HepG2 (cell line): ENCODE data around the gene UQCRHL. TPM values are rescaled to one million over a fixed set of nuclear protein-coding genes. Genes with fewer than 3 reads are reported as not detected.

Experiments
- AGO2 ChIP-seq: fragments of 200-400 bp; formaldehyde crosslinking; optimal IDR thresholded peaks from 2 replicates; pipeline ENCODE3; 2017; ENCODE audit warnings: mild to moderate bottlenecking, low read depth, low read length, moderate library complexity
- BORCS8-MEF2B ChIP-seq: sonication (generic); formaldehyde crosslinking; IDR thresholded peaks from 2 replicates; pipeline ENCODE4 v1.8.0; 2022; ENCODE audit warnings: mild to moderate bottlenecking, missing genetic modification reagents
- CHD4 ChIP-seq: fragments of 200-600 bp; sonication (generic); IDR thresholded peaks from 2 replicates; pipeline ENCODE4 v1.7.0; 2017; ENCODE audit warnings: mild to moderate bottlenecking, low read length, borderline replicate concordance
- GABPA ChIP-seq, 2 experiments: IDR thresholded peaks; 2 replicates each; pipeline ENCODE4 v1.6.1; 2011 to 2016; ENCODE audit warnings: low read depth in 2 of 2, low read length in 1 of 2, missing biosample characterization in 1 of 2, missing genetic modification characterization in 1 of 2
- GATAD1 ChIP-seq: IDR thresholded peaks from 2 replicates; pipeline ENCODE4 v1.6.1; 2016; ENCODE audit warnings: missing genetic modification reagents, missing compliant biosample characterization
- HMGXB4 ChIP-seq, 2 experiments: sonication (generic) in 1 of 2; formaldehyde crosslinking in 1 of 2; IDR thresholded peaks; 2 replicates each; pipeline versions ENCODE4 v1.4.0 to v1.6.1; 2018 to 2020; ENCODE audit warnings: missing genetic modification reagents in 2 of 2, borderline replicate concordance in 1 of 2, low read depth in 1 of 2, mild to moderate bottlenecking in 1 of 2, missing biosample characterization in 1 of 2
- HNRNPLL ChIP-seq: fragments of 200-400 bp; formaldehyde crosslinking; IDR thresholded peaks from 2 replicates; pipeline ENCODE4 v1.6.1; 2017; ENCODE audit warnings: mild to moderate bottlenecking, low read depth, low read length; ENCODE audit not compliant: poor library complexity, severe bottlenecking
- NFE2 ChIP-seq: sonication (generic); formaldehyde crosslinking; IDR thresholded peaks from 2 replicates; pipeline ENCODE4 v1.4.0; 2020; ENCODE audit warnings: missing genetic modification reagents
- NR2F1 ChIP-seq, 2 experiments: fragments of 450-650 bp in 1 of 2; formaldehyde crosslinking in 1 of 2; IDR thresholded peaks; 2 replicates each; pipeline versions ENCODE4 v1.5.0 to v1.6.1; 2016 to 2020; ENCODE audit warnings: mild to moderate bottlenecking in 1 of 2, missing compliant biosample characterization in 1 of 2, missing genetic modification reagents in 1 of 2, moderate library complexity in 1 of 2
- POLR2G ChIP-seq: fragments of 200-400 bp; formaldehyde crosslinking; IDR thresholded peaks from 2 replicates; pipeline ENCODE4 v1.6.1; 2018; ENCODE audit warnings: mild to moderate bottlenecking, low read depth, low read length, moderate library complexity
- SPEN ChIP-seq: sonication (generic); formaldehyde crosslinking; IDR thresholded peaks from 2 replicates; pipeline ENCODE4 v1.5.1; 2020; ENCODE audit warnings: low read depth, mild to moderate bottlenecking, missing genetic modification reagents
- TAF15 ChIP-seq: fragments of 200-400 bp; formaldehyde crosslinking; IDR thresholded peaks from one replicate; pipeline ENCODE4 v1.6.1; 2018; ENCODE audit warnings: mild to moderate bottlenecking, low read depth, low read length; ENCODE audit not compliant: poor library complexity, severe bottlenecking
- TGIF2 ChIP-seq: IDR thresholded peaks from 2 replicates; pipeline ENCODE4 v1.6.1; 2016; ENCODE audit warnings: control low read depth, missing compliant biosample characterization
- ZBTB7B ChIP-seq: sonication (generic); formaldehyde crosslinking; IDR thresholded peaks from 2 replicates; pipeline ENCODE4 v1.4.0; 2020; ENCODE audit warnings: missing genetic modification reagents
- ZNF124 ChIP-seq: sonication (generic); formaldehyde crosslinking; IDR thresholded peaks from 2 replicates; pipeline ENCODE4 v1.4.0; 2020; ENCODE audit warnings: missing genetic modification reagents
- ZNF33B ChIP-seq: sonication (generic); formaldehyde crosslinking; IDR thresholded peaks from 2 replicates; pipeline ENCODE4 v1.5.1; 2020; ENCODE audit warnings: mild to moderate bottlenecking, missing genetic modification reagents
- ZNF777 ChIP-seq: sonication (generic); formaldehyde crosslinking; IDR thresholded peaks from 2 replicates; pipeline ENCODE4 v1.4.0; 2020; ENCODE audit warnings: missing genetic modification reagents
- polyA plus RNA-seq, 8 experiments: library from polyadenylated mRNA; depleted of rRNA in 3 of 8; stranded (reverse) in 7 of 8; unstranded in 1 of 8; fragments of >200 nt; fragmentation: Illumina TruSeq in 4 of 8; extraction: Trizol in 4 of 8; gene quantifications; 2 replicates each; pipeline versions ENCODE4 v1.2.1 to v1.2.3, GENCODE V29; 2011 to 2016; ENCODE audit warnings: low read depth in 4 of 8, missing spikeins in 1 of 8, mixed read lengths in 1 of 8; ENCODE audit not compliant: insufficient read depth in 1 of 8
- total RNA-seq, 5 experiments: library from RNA; depleted of rRNA; stranded (reverse); fragments of >200 nt; fragmentation: Illumina TruSeq; extraction: Trizol; gene quantifications; 2 replicates each; pipeline ENCODE4 v1.2.3, GENCODE V29; 2016; ENCODE audit warnings: low read depth in 1 of 5
- TF ChIP-seq, protein P1 (sequence below): sonication (generic); formaldehyde crosslinking; IDR thresholded peaks from 2 replicates; pipeline ENCODE4 v1.5.1; 2020; ENCODE audit warnings: mild to moderate bottlenecking, missing genetic modification reagents, moderate library complexity
- TF ChIP-seq, protein P2 (sequence below): sonication (generic); formaldehyde crosslinking; IDR thresholded peaks from 2 replicates; pipeline ENCODE4 v1.9.0; 2022; ENCODE audit warnings: missing genetic modification reagents, mild to moderate bottlenecking, borderline replicate concordance
- TF ChIP-seq, protein P3 (sequence below): sonication (generic); formaldehyde crosslinking; IDR thresholded peaks from 2 replicates; pipeline ENCODE4 v1.5.1; 2020; ENCODE audit warnings: missing genetic modification reagents, mild to moderate bottlenecking, borderline replicate concordance

Gene UQCRHL
- total and polyA plus RNA-seq, 2 of the 13 experiments (the other 11 are each of a cell fraction or from before 2014, with no cell fraction given) = 1.8 to 2.3 TPM

GRCh38 chr1:15758953-15759661 is 48.3 kb downstream of the UQCRHL start (continued):
- no peak for TF ChIP-seq SPEN (CRISPR knock-in tag)
- no peak for TF ChIP-seq NR2F1 (CRISPR knock-in tag; IDR thresholded peaks at IDR 0.05)
- TF ChIP-seq ZNF124 (CRISPR knock-in tag) = no peak
- no peak for TF ChIP-seq GATAD1 (CRISPR knock-in tag)
- no peak for TF ChIP-seq CHD4
- peak; percentile 67; the same call in 1 of the 2 replicates for TF ChIP-seq ZBTB7B (CRISPR knock-in tag)
- TF ChIP-seq HMGXB4 (CRISPR knock-in tag; IDR thresholded peaks at IDR 0.05; ENCODE audit: borderline replicate concordance in 1 of 2, low read depth in 1 of 2) = peak in 1 of 2 experiments; percentile 41; a peak in 2 of 4 replicates
- TF ChIP-seq POLR2G = 0 out of 2 replicates have a peak, but pooled peaks have one; percentile 22
- peak; percentile 94 for TF ChIP-seq ZNF777
- no peak for TF ChIP-seq ZNF33B (CRISPR knock-in tag)
- TF ChIP-seq, protein P1, sequence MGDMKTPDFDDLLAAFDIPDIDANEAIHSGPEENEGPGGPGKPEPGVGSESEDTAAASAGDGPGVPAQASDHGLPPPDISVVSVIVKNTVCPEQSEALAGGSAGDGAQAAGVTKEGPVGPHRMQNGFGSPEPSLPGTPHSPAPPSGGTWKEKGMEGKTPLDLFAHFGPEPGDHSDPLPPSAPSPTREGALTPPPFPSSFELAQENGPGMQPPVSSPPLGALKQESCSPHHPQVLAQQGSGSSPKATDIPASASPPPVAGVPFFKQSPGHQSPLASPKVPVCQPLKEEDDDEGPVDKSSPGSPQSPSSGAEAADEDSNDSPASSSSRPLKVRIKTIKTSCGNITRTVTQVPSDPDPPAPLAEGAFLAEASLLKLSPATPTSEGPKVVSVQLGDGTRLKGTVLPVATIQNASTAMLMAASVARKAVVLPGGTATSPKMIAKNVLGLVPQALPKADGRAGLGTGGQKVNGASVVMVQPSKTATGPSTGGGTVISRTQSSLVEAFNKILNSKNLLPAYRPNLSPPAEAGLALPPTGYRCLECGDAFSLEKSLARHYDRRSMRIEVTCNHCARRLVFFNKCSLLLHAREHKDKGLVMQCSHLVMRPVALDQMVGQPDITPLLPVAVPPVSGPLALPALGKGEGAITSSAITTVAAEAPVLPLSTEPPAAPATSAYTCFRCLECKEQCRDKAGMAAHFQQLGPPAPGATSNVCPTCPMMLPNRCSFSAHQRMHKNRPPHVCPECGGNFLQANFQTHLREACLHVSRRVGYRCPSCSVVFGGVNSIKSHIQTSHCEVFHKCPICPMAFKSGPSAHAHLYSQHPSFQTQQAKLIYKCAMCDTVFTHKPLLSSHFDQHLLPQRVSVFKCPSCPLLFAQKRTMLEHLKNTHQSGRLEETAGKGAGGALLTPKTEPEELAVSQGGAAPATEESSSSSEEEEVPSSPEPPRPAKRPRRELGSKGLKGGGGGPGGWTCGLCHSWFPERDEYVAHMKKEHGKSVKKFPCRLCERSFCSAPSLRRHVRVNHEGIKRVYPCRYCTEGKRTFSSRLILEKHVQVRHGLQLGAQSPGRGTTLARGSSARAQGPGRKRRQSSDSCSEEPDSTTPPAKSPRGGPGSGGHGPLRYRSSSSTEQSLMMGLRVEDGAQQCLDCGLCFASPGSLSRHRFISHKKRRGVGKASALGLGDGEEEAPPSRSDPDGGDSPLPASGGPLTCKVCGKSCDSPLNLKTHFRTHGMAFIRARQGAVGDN (CRISPR knock-in tag) = peak; percentile 71
- no peak for TF ChIP-seq TAF15
- TF ChIP-seq NFE2 = no peak
- TF ChIP-seq, protein P2, sequence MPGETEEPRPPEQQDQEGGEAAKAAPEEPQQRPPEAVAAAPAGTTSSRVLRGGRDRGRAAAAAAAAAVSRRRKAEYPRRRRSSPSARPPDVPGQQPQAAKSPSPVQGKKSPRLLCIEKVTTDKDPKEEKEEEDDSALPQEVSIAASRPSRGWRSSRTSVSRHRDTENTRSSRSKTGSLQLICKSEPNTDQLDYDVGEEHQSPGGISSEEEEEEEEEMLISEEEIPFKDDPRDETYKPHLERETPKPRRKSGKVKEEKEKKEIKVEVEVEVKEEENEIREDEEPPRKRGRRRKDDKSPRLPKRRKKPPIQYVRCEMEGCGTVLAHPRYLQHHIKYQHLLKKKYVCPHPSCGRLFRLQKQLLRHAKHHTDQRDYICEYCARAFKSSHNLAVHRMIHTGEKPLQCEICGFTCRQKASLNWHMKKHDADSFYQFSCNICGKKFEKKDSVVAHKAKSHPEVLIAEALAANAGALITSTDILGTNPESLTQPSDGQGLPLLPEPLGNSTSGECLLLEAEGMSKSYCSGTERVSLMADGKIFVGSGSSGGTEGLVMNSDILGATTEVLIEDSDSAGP (CRISPR knock-in tag) = peak; percentile 51; the same call in 1 of the 2 replicates
- TF ChIP-seq, protein P3, sequence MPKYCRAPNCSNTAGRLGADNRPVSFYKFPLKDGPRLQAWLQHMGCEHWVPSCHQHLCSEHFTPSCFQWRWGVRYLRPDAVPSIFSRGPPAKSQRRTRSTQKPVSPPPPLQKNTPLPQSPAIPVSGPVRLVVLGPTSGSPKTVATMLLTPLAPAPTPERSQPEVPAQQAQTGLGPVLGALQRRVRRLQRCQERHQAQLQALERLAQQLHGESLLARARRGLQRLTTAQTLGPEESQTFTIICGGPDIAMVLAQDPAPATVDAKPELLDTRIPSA (CRISPR knock-in tag) = no peak
- no peak for TF ChIP-seq TGIF2 (CRISPR knock-in tag)
- TF ChIP-seq AGO2 = peak; percentile 29
- TF ChIP-seq BORCS8-MEF2B (CRISPR knock-in tag) = 0 out of 2 replicates have a peak, but pooled peaks have one; percentile 42
- peak; percentile 53 for TF ChIP-seq HNRNPLL
- no peak for TF ChIP-seq GABPA (IDR thresholded peaks at IDR 0.05; ENCODE audit: low read depth, low read length)
- no peak for TF ChIP-seq GABPA (CRISPR knock-in tag; IDR thresholded peaks at IDR 0.05; ENCODE audit: low read depth)
